Kidney (tissue), 14 donors: Measurements from ENCODE around the gene PDHX. TPM values are rescaled to one million over a fixed set of nuclear protein-coding genes. Genes with fewer than 3 reads are reported as not detected.

Experiments
- DNase-seq, 5 donors: peaks; one replicate each; pipeline ENCODE4 v3.0.0-alpha.2; 2013 to 2020
- FAIRE-seq: peaks from 2 replicates; lab custom pipeline; 2012; peaks lifted over from hg19 to GRCh38; lab: Jason Lieb, UNC
- H3K27ac ChIP-seq, 2 donors: one replicate each; pipeline ENCODE4 v1.7.0; 2013; ENCODE audit warnings: low read depth in 2 of 2, low read length in 2 of 2, inconsistent platforms in 1 of 2
- H3K27me3 ChIP-seq: one replicate; pipeline ENCODE4 v1.7.1; 2013; ENCODE audit warnings: low read length, inconsistent platforms; ENCODE audit not compliant: control insufficient read depth, insufficient read depth
- H3K36me3 ChIP-seq, 3 donors: one replicate each; pipeline versions ENCODE4 v1.7.0 to v1.7.1; 2013; ENCODE audit warnings: low read length in 3 of 3, control low read depth in 1 of 3, inconsistent platforms in 1 of 3; ENCODE audit not compliant: insufficient read depth in 3 of 3, control insufficient read depth in 2 of 3
- H3K4me1 ChIP-seq, 3 donors: one replicate each; pipeline versions ENCODE4 v1.7.0 to v1.7.1; 2013; ENCODE audit warnings: low read length in 3 of 3, inconsistent platforms in 1 of 3, low read depth in 1 of 3; ENCODE audit not compliant: control insufficient read depth in 2 of 3, insufficient read depth in 2 of 3
- H3K4me3 ChIP-seq, 3 donors: one replicate each; pipeline versions ENCODE4 v1.7.0 to v1.8.1; 2013; ENCODE audit warnings: low read length in 3 of 3, control low read depth in 1 of 3, inconsistent platforms in 1 of 3
- H3K9ac ChIP-seq, 3 donors: one replicate each; pipeline versions ENCODE4 v1.7.0 to v1.7.1; 2013; ENCODE audit warnings: low read length in 3 of 3, control low read depth in 1 of 3, inconsistent platforms in 1 of 3
- H3K9me3 ChIP-seq, 3 donors: one replicate each; pipeline versions ENCODE4 v1.7.0 to v1.7.1; 2013; ENCODE audit warnings: low read length in 3 of 3, control low read depth in 1 of 3, inconsistent platforms in 1 of 3; ENCODE audit not compliant: control insufficient read depth in 2 of 3, insufficient read depth in 1 of 3
- intact Hi-C: fragments of 100-400 bp; cut with DNase I; formaldehyde crosslinking; loops from one replicate; pipeline ENCODE4 v1.11.1; 2022
- polyA plus RNA-seq: library from polyadenylated mRNA; stranded (reverse); fragments of 350-450 nt; fragmentation: Illumina TruSeq; extraction: RNeasy Lipid Tissue Mini Kit (QIAGEN cat#74804); gene quantifications from one replicate; pipeline ENCODE4 v1.2.3, GENCODE V29; 2014; ENCODE audit warnings: low read depth, low replicate concordance; ENCODE audit not compliant: insufficient read depth
- total RNA-seq: library from RNA; stranded (reverse); fragmentation: NEBNext Ultra II Directional; extraction: Animal tissue kit (Norgen Biotek cat#: 25700); gene quantifications from one replicate; pipeline ENCODE4 v1.2.1, GENCODE V29; 2021
- TF ChIP-seq, protein P1 (sequence below): IDR thresholded peaks from 3 replicates; pipeline ENCODE4 v1.5.1; 2012; ENCODE audit warnings: mild to moderate bottlenecking, moderate library complexity, borderline replicate concordance; ENCODE audit not compliant: insufficient read depth; ENCODE audit errors: extremely low read depth
- donor health status: control.
- donor health status: control.
- donor health status: control.
- donor health status: control.
- donor health status: control.
- donor health status: DM: yes; HTN: yes; CAD: no.
- donor health status: Normal renal cell carcinoma (clear cell type).

Gene PDHX
- total and polyA plus RNA-seq, 2 donors from 2014 or later = 29.6 to 32.6 TPM

GRCh38 chr11:35030716-35031213 is 114.3 kb downstream of the PDHX start:
- TF ChIP-seq, protein P1, sequence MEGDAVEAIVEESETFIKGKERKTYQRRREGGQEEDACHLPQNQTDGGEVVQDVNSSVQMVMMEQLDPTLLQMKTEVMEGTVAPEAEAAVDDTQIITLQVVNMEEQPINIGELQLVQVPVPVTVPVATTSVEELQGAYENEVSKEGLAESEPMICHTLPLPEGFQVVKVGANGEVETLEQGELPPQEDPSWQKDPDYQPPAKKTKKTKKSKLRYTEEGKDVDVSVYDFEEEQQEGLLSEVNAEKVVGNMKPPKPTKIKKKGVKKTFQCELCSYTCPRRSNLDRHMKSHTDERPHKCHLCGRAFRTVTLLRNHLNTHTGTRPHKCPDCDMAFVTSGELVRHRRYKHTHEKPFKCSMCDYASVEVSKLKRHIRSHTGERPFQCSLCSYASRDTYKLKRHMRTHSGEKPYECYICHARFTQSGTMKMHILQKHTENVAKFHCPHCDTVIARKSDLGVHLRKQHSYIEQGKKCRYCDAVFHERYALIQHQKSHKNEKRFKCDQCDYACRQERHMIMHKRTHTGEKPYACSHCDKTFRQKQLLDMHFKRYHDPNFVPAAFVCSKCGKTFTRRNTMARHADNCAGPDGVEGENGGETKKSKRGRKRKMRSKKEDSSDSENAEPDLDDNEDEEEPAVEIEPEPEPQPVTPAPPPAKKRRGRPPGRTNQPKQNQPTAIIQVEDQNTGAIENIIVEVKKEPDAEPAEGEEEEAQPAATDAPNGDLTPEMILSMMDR = no peak
- no peaks in the 10 kb centered on the region for H3K27me3 ChIP-seq
- H3K4me1 ChIP-seq = no peaks in the 10 kb centered on the region
- H3K27ac ChIP-seq = no peak overlapping the region
- no peak overlapping the region for H3K4me3 ChIP-seq
- H3K9me3 ChIP-seq = no peaks in the 10 kb centered on the region
- FAIRE-seq (no peak), DNase-seq (no peak)
- H3K9ac ChIP-seq = no peak overlapping the region
- intact Hi-C loops = no loop called here
- no peaks in the 10 kb centered on the region for H3K36me3 ChIP-seq

DNA sequence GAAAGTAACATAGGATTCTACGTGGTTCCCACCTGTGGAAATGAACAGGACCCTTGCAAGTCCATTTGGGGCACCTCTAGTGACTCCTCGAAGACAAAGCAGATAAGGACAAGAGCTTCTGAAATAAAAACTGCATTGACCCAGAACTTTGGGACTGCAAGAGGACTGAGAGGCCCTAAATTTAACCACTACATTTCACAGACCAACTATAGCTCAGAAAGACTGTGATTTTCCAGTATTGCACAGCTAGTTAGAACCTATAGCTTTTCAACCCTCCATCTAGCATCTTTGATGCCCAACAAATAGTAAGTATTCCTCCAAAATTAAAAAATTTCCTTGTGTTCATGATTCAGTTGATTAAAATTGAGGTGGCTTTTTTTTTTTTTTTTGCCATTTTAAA is 114.9 kb downstream of the PDHX start:
- Histone ChIP-seq H3K9me3 (no peaks in the 10 kb centered on the region), H3K4me3 (no peak overlapping the region), H3K9ac (no peak overlapping the region), H3K36me3 (no peaks in the 10 kb centered on the region), H3K27me3 (no peaks in the 10 kb centered on the region), H3K4me1 (no peaks in the 10 kb centered on the region), H3K27ac (no peak overlapping the region)
- DNase-seq (no peak), FAIRE-seq (no peak)
- intact Hi-C loops = no loop called here
- TF ChIP-seq, protein P1 = no peak

GRCh38 chr11:35031867-35032266 is 115.4 kb downstream of the PDHX start:
- Histone ChIP-seq H3K4me1 (no peaks in the 10 kb centered on the region), H3K27ac (no peak overlapping the region), H3K27me3 (no peaks in the 10 kb centered on the region), H3K9me3 (no peaks in the 10 kb centered on the region), H3K36me3 (no peaks in the 10 kb centered on the region), H3K4me3 (no peak overlapping the region), H3K9ac (no peak overlapping the region)
- TF ChIP-seq, protein P1 = no peak
- FAIRE-seq (no peak), DNase-seq (no peak)
- intact Hi-C loops = no loop called here

DNA sequence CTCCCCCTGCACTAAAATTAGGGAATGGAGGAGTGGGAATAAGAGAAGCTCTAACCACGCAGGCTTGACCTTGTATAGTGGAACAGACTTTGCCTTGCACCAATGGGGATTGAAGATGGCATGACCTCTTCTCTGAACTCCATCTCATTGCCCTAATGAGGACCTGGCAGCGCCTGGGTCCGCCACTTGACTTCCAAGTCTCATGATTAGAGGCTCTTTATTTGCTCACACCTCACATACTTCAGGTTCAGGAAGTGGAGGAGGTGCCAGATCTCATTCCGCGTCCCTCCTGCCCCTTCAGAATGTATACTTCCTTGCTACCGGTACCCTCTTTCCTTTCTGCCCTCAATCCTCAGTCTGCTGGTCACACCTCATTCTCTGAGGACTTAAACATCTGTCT is 116.6 kb downstream of the PDHX start:
- no peak for DNase-seq
- H3K36me3 ChIP-seq = no peaks in the 10 kb centered on the region
- no peaks in the 10 kb centered on the region for H3K27me3 ChIP-seq
- intact Hi-C loops = no loop called here
- no peaks in the 10 kb centered on the region for H3K4me1 ChIP-seq
- no peak overlapping the region for H3K4me3 ChIP-seq
- no peak for FAIRE-seq
- TF ChIP-seq, protein P1 = no peak
- H3K9me3 ChIP-seq = no peaks in the 10 kb centered on the region
- H3K9ac ChIP-seq = no peak overlapping the region
- no peak overlapping the region for H3K27ac ChIP-seq
